H9 (cell line): ENCODE measurements around the gene KIAA1958. TPM values are rescaled to one million over a fixed set of nuclear protein-coding genes. Genes with fewer than 3 reads are reported as not detected.

Experiments used
- DNase-seq: peaks from one replicate; pipeline ENCODE4 v3.0.0-alpha.2; 2017
- H2AFZ ChIP-seq: one replicate; pipeline ENCODE4 v1.6.1; 2013; ENCODE audit warnings: mild to moderate bottlenecking, low read length, control low read depth, moderate library complexity
- H2AK5ac ChIP-seq: 2 replicates; pipeline ENCODE4 v1.6.1; 2013; ENCODE audit warnings: low read length, control low read depth, mixed read lengths; ENCODE audit not compliant: insufficient read length
- H2BK120ac ChIP-seq: one replicate; pipeline ENCODE4 v1.6.1; 2013; ENCODE audit warnings: low read depth, mild to moderate bottlenecking, low read length, control low read depth, inconsistent platforms; ENCODE audit not compliant: poor library complexity, severe bottlenecking
- H2BK12ac ChIP-seq: 2 replicates; pipeline ENCODE4 v1.6.1; 2013; ENCODE audit warnings: low read length, control low read depth, mixed read lengths, low read depth; ENCODE audit not compliant: insufficient read length
- H2BK15ac ChIP-seq: 2 replicates; pipeline ENCODE4 v1.6.1; 2013; ENCODE audit warnings: low read depth, low read length, control low read depth
- H2BK20ac ChIP-seq: one replicate; pipeline ENCODE4 v1.6.1; 2013; ENCODE audit warnings: low read depth, mild to moderate bottlenecking, low read length, control low read depth, inconsistent platforms; ENCODE audit not compliant: poor library complexity, severe bottlenecking
- H2BK5ac ChIP-seq: 2 replicates; pipeline ENCODE4 v1.6.1; 2013; ENCODE audit warnings: low read length, control low read depth, mixed read lengths; ENCODE audit not compliant: insufficient read length
- H3K14ac ChIP-seq: 2 replicates; pipeline ENCODE4 v1.6.1; 2013; ENCODE audit warnings: low read length, control low read depth; ENCODE audit not compliant: insufficient read depth
- H3K18ac ChIP-seq: 2 replicates; pipeline ENCODE4 v1.6.1; 2013; ENCODE audit warnings: low read depth, mild to moderate bottlenecking, mixed read lengths, low read length, control low read depth; ENCODE audit not compliant: insufficient read length
- H3K23ac ChIP-seq: 2 replicates; pipeline ENCODE4 v1.6.1; 2013; ENCODE audit warnings: low read length, control low read depth, mixed read lengths, low read depth; ENCODE audit not compliant: insufficient read length
- H3K23me2 ChIP-seq: 2 replicates; pipeline ENCODE4 v1.6.1; 2013; ENCODE audit warnings: low read depth, mild to moderate bottlenecking, mixed read lengths, low read length, control low read depth; ENCODE audit not compliant: insufficient read length, poor library complexity, severe bottlenecking
- H3K27ac ChIP-seq: 2 replicates; pipeline ENCODE4 v1.5.1; 2013; ENCODE audit warnings: low read length, control low read depth, mixed read lengths, low read depth; ENCODE audit not compliant: insufficient read length
- H3K27me3 ChIP-seq: 2 replicates; pipeline ENCODE4 v1.6.1; 2013; ENCODE audit warnings: low read length, control low read depth, inconsistent platforms; ENCODE audit not compliant: insufficient read depth
- H3K4ac ChIP-seq: 2 replicates; pipeline ENCODE4 v1.6.1; 2013; ENCODE audit warnings: low read depth, mild to moderate bottlenecking, control low read depth, inconsistent platforms, low read length, moderate library complexity
- H3K4me1 ChIP-seq: 2 replicates; pipeline ENCODE4 v1.6.1; 2013; ENCODE audit warnings: low read length, control low read depth, inconsistent platforms; ENCODE audit not compliant: insufficient read depth
- H3K4me2 ChIP-seq: 2 replicates; pipeline ENCODE4 v1.6.1; 2013; ENCODE audit warnings: low read length, control low read depth, mixed read lengths; ENCODE audit not compliant: insufficient read length, insufficient read depth
- H3K56ac ChIP-seq: 2 replicates; pipeline ENCODE4 v1.6.1; 2013; ENCODE audit warnings: low read depth, mild to moderate bottlenecking, mixed read lengths, low read length, control low read depth; ENCODE audit not compliant: insufficient read length
- H3K79me1 ChIP-seq: 2 replicates; pipeline ENCODE4 v1.6.1; 2013; ENCODE audit warnings: low read depth, mild to moderate bottlenecking, moderate library complexity, low read length, control low read depth, inconsistent platforms; ENCODE audit not compliant: insufficient read depth, poor library complexity, severe bottlenecking
- H3K79me2 ChIP-seq: 2 replicates; pipeline ENCODE4 v1.6.1; 2013; ENCODE audit warnings: low read length, control low read depth, inconsistent platforms; ENCODE audit not compliant: insufficient read depth
- H3K9ac ChIP-seq: 2 replicates; pipeline ENCODE4 v1.6.1; 2013; ENCODE audit warnings: low read length, control low read depth, mixed read lengths; ENCODE audit not compliant: insufficient read length; ENCODE audit errors: extremely low read depth
- H3K9me3 ChIP-seq: one replicate; pipeline ENCODE4 v1.6.1; 2013; ENCODE audit warnings: low read depth, low read length, inconsistent platforms; ENCODE audit not compliant: control insufficient read depth
- H3T11ph ChIP-seq: one replicate; pipeline ENCODE4 v1.6.1; 2013; ENCODE audit warnings: mild to moderate bottlenecking, low read length, control low read depth, inconsistent platforms
- H4K20me1 ChIP-seq: one replicate; pipeline ENCODE4 v1.6.1; 2013; ENCODE audit not compliant: control insufficient read depth, insufficient read length, insufficient read depth
- H4K5ac ChIP-seq: 2 replicates; pipeline ENCODE4 v1.6.1; 2013; ENCODE audit warnings: low read depth, mild to moderate bottlenecking, mixed read lengths, low read length, control low read depth; ENCODE audit not compliant: insufficient read length
- H4K8ac ChIP-seq: replicated peaks from 2 replicates; pipeline ENCODE4 v1.6.1; 2013; ENCODE audit warnings: low read length, control low read depth, mixed read lengths, low read depth; ENCODE audit not compliant: insufficient read length
- H4K91ac ChIP-seq: 2 replicates; pipeline ENCODE4 v1.6.1; 2013; ENCODE audit warnings: low read depth, mild to moderate bottlenecking, moderate library complexity, mixed read lengths, low read length, control low read depth; ENCODE audit not compliant: insufficient read length
- H3K27ac Mint-ChIP-seq, 3 experiments: 2 replicates in 2 of 3; 3 replicates in 1 of 3; pipeline ENCODE4 v1.8.0; 2020 to 2021; ENCODE audit warnings: mixed read lengths in 3 of 3, mild to moderate bottlenecking in 1 of 3, moderate library complexity in 1 of 3
- H3K27me3 Mint-ChIP-seq: 2 replicates; pipeline ENCODE4 v1.8.0; 2021; ENCODE audit warnings: low read depth, mild to moderate bottlenecking, moderate library complexity, mixed read lengths
- H3K36me3 Mint-ChIP-seq, 3 experiments: 2 replicates in 2 of 3; 3 replicates in 1 of 3; pipeline ENCODE4 v1.8.0; 2020 to 2021; ENCODE audit warnings: low read depth in 3 of 3, mixed read lengths in 3 of 3; ENCODE audit not compliant: insufficient read depth in 1 of 3
- H3K4me1 Mint-ChIP-seq, 2 experiments: 2 replicates each; pipeline ENCODE4 v1.8.0; 2020; ENCODE audit warnings: mixed read lengths in 2 of 2
- H3K4me3 Mint-ChIP-seq, 2 experiments: 2 replicates in 1 of 2; 3 replicates in 1 of 2; pipeline ENCODE4 v1.8.0; 2020 to 2021; ENCODE audit warnings: mild to moderate bottlenecking in 2 of 2, mixed read lengths in 2 of 2, moderate library complexity in 1 of 2
- H3K9me3 Mint-ChIP-seq, 2 experiments: 2 replicates in 1 of 2; 3 replicates in 1 of 2; pipeline ENCODE4 v1.8.0; 2020; ENCODE audit warnings: mild to moderate bottlenecking in 2 of 2, mixed read lengths in 2 of 2, moderate library complexity in 1 of 2
- WGBS: extraction: QIAGEN DNeasy Blood & Tissue Kit; methylation state at CpG from one replicate; pipeline ENCODE4 v1.1.7; 2013; ENCODE audit warnings: missing lambda C conversion rate, low lambda C conversion rate, mixed read lengths; ENCODE audit not compliant: insufficient read length; ENCODE audit errors: extremely low coverage; 5-methylcytosine and 5-hydroxymethylcytosine counted together
- total RNA-seq: library from RNA; stranded (reverse); gene quantifications from 2 replicates; pipeline ENCODE4 v1.2.1, GENCODE V29; 2021
- TF ChIP-seq, protein P1 (sequence below): fragments of 200-600 bp; sonication (generic); conservative IDR thresholded peaks from 3 replicates; pipeline ENCODE4 v1.8.0; 2021; ENCODE audit warnings: antibody characterized with exemption, mild to moderate bottlenecking

Gene KIAA1958
- total RNA-seq, 1 experiment from 2014 or later = 34.0 TPM

DNA sequence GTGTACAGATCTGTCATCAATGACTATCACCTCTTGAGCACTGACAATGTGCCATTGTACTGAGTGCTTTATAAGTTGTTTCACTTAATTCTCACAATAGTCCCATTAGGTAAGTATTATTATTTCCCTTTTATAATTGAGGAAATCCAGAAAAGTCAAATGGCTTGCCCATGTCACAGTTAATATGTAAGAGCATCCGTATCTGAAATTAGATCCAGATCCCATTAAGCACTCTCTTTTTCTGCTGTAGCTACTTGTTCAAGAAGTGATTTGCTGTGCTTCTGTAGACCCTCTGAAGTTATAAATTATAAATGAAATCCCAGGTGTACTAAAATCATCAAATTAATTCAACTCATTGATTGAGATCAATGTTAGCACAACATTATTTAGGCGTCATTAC lies 136.6 kb downstream of the KIAA1958 start:
- no CpG with 5 or more reads among the region's 2 CpGs for WGBS
- Histone ChIP-seq H2BK120ac (no peak overlapping the region), H4K20me1 (no peaks in the 10 kb centered on the region), H3K79me2 (no peaks in the 10 kb centered on the region), H3K4me2 (no peak overlapping the region), H4K5ac (no peak overlapping the region), H2BK12ac (no peak overlapping the region), H3K4me1 (peaks cover 2% of the 10 kb centered on the region; the same call in 1 of the 2 replicates), H2AFZ (no peak overlapping the region), H3K9me3 (no peaks in the 10 kb centered on the region), H3K27me3 (no peaks in the 10 kb centered on the region), H3K14ac (no peak overlapping the region), H3K56ac (no peak overlapping the region), H3K4ac (no peak overlapping the region), H3K79me1 (no peaks in the 10 kb centered on the region), H3K27ac (no peak overlapping the region), H2BK5ac (no peak overlapping the region), H3K9ac (no peak overlapping the region), H3K23ac (no peak overlapping the region), H4K8ac (no peak overlapping the region), H2BK20ac (no peak overlapping the region), H3T11ph (no peak overlapping the region), H4K91ac (no peak overlapping the region), H3K18ac (no peak overlapping the region), H2BK15ac (no peak overlapping the region), H2AK5ac (no peak overlapping the region), H3K23me2 (no peaks in the 10 kb centered on the region)
- peaks cover 12 to 13% of the 10 kb centered on the region in 2 experiments for H3K4me1 Mint-ChIP-seq
- TF ChIP-seq, protein P1, sequence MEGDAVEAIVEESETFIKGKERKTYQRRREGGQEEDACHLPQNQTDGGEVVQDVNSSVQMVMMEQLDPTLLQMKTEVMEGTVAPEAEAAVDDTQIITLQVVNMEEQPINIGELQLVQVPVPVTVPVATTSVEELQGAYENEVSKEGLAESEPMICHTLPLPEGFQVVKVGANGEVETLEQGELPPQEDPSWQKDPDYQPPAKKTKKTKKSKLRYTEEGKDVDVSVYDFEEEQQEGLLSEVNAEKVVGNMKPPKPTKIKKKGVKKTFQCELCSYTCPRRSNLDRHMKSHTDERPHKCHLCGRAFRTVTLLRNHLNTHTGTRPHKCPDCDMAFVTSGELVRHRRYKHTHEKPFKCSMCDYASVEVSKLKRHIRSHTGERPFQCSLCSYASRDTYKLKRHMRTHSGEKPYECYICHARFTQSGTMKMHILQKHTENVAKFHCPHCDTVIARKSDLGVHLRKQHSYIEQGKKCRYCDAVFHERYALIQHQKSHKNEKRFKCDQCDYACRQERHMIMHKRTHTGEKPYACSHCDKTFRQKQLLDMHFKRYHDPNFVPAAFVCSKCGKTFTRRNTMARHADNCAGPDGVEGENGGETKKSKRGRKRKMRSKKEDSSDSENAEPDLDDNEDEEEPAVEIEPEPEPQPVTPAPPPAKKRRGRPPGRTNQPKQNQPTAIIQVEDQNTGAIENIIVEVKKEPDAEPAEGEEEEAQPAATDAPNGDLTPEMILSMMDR = no peak
- DNase-seq = no peak
- no peak overlapping the region for H3K4me3 Mint-ChIP-seq
- no peaks in the 10 kb centered on the region for H3K27me3 Mint-ChIP-seq
- H3K9me3 Mint-ChIP-seq = no peaks in the 10 kb centered on the region
- peak overlapping the region in 1 of 3 experiments; percentile 67; a peak in 1 of 7 replicates for H3K27ac Mint-ChIP-seq
- H3K36me3 Mint-ChIP-seq = peaks cover 0 to 10% (median 3%) of the 10 kb centered on the region in 3 experiments; a peak in 5 of 7 replicates
